ENCODE results near the gene CDKL2. TPM values are rescaled to one million over a fixed set of nuclear protein-coding genes. Genes with fewer than 3 reads are reported as not detected.

The CDKL2 gene
- total RNA-seq (2022; extraction: Qiagen RNA extraction): 0.58 to 0.84 TPM (median 0.69 TPM) in 5 replicates

GRCh38 chr4:75630174-75630936 is at the start of gene CDKL2:
TSS of gene CDKL2 (minus strand) at chr4:75630528. CDS start at chr4:75625988, 4,540 bp downstream.

GRCh38 chr4:75673027-75673958 is 43.0 kb upstream of the CDKL2 start, which contains the start of gene G3BP2:
TSS of gene G3BP2 (minus strand) at chr4:75673411. CDS start at chr4:75662025, 11,386 bp downstream.

GRCh38 chr4:75555294-75556164 is 74.8 kb downstream of the CDKL2 start, which contains the start of gene ODAPH:
TSS of gene ODAPH (plus strand) at chr4:75556066. CDS start at chr4:75556083, 17 bp downstream.

Other genes with a start within 250 kb of the CDKL2 start
- 12.5 to 21.7 TPM (median 15.8 TPM) in 5 replicates for gene RCHY1, start 116.1 kb downstream of the CDKL2 start, total RNA-seq (2022; extraction: Qiagen RNA extraction)
- 4.7 to 6.3 TPM (median 5.2 TPM) in 5 replicates for gene THAP6, start 116.1 kb downstream of the CDKL2 start, total RNA-seq (2022; extraction: Qiagen RNA extraction)
- 0.18 to 0.24 TPM in 2 of 5 replicates, not detected in the others for gene ODAPH, start 74.5 kb downstream of the CDKL2 start, total RNA-seq (2022; extraction: Qiagen RNA extraction)
- 67.8 to 105 TPM (median 77.9 TPM) in 5 replicates for gene G3BP2, start 42.9 kb upstream of the CDKL2 start, total RNA-seq (2022; extraction: Qiagen RNA extraction)
- 20.7 to 30.5 TPM (median 23.4 TPM) in 5 replicates for gene USO1, start 94.0 kb upstream of the CDKL2 start, total RNA-seq (2022; extraction: Qiagen RNA extraction)